Endothelial cell of umbilical vein (primary cell): Measurements from ENCODE around the gene KHDC1. TPM values are rescaled to one million over a fixed set of nuclear protein-coding genes. Genes with fewer than 3 reads are reported as not detected.
"Not testable (repeated sequence)": the region's sequence is repeated elsewhere in the genome, so short reads cannot be mapped to it uniquely, and the experiment has no call there.

Experiments used
- BruUV-seq: library from RNA; stranded (reverse); fragments of 400-500 nt; replicated peaks from 2 replicates; lab custom pipeline; 2021; lab: Mats Ljungman, UMichigan
- CTCF ChIA-PET: fragments of 300-600, 350-600 bp; sonication (Branson Sonifier 250); formaldehyde crosslinking; loops from one replicate; lab custom pipeline; 2021; ENCODE audit warnings: antibody characterized with exemption, inconsistent platforms; lab: Charles Lee
- POLR2A ChIA-PET: fragments of 300-600, 350-600 bp; sonication (Branson Sonifier 250); formaldehyde crosslinking; loops from one replicate; lab custom pipeline; 2021; ENCODE audit warnings: antibody characterized with exemption, inconsistent platforms; lab: Charles Lee
- DNase-seq: peaks from one replicate; pipeline ENCODE4 v3.0.0-alpha.2; 2011; ENCODE audit warnings: low read depth, low spot score
- FAIRE-seq: peaks from 2 replicates; lab custom pipeline; 2011; peaks lifted over from hg19 to GRCh38; lab: Jason Lieb, UNC
- H2AFZ ChIP-seq: 2 replicates; pipeline ENCODE4 v1.6.0; 2012; ENCODE audit warnings: low read depth, low read length, control low read depth, inconsistent platforms
- H3K27ac ChIP-seq: 2 replicates; pipeline ENCODE4 v1.5.1; 2011; ENCODE audit warnings: low read depth, mild to moderate bottlenecking, control low read depth, low read length, moderate library complexity; ENCODE audit not compliant: insufficient read depth
- H3K27me3 ChIP-seq, 2 experiments: 2 replicates each; pipeline versions ENCODE4 v1.6.0 to v1.6.1; 2011; ENCODE audit warnings: low read length in 2 of 2, mixed read lengths in 1 of 2; ENCODE audit not compliant: control insufficient read depth in 2 of 2, insufficient read depth in 2 of 2
- H3K36me3 ChIP-seq, 2 experiments: 2 replicates in 1 of 2; 3 replicates in 1 of 2; pipeline ENCODE4 v1.5.1; 2011; ENCODE audit warnings: low read length in 2 of 2, mild to moderate bottlenecking in 1 of 2, moderate library complexity in 1 of 2; ENCODE audit not compliant: control insufficient read depth in 2 of 2, insufficient read depth in 2 of 2; ENCODE audit errors: extremely low read depth in 1 of 2
- H3K4me1 ChIP-seq: 3 replicates; pipeline ENCODE4 v1.5.1; 2011; ENCODE audit warnings: mild to moderate bottlenecking, low read length; ENCODE audit not compliant: control insufficient read depth, insufficient read depth; ENCODE audit errors: extremely low read depth
- H3K4me2 ChIP-seq: 2 replicates; pipeline ENCODE4 v1.6.1; 2011; ENCODE audit warnings: low read length, control low read depth, mixed read lengths; ENCODE audit not compliant: insufficient read depth
- H3K4me3 ChIP-seq, 3 experiments: fragments of 200-600 bp in 1 of 3; sonication (generic), shearing (Covaris generic) in 1 of 3; replicated peaks in 1 of 3; 2 replicates each; pipeline ENCODE4 v1.5.1; 2011 to 2016; ENCODE audit warnings: control low read depth in 3 of 3, low read length in 3 of 3, mild to moderate bottlenecking in 2 of 3, inconsistent platforms in 1 of 3, low read depth in 1 of 3, moderate library complexity in 1 of 3; ENCODE audit not compliant: insufficient read depth in 1 of 3
- H3K79me2 ChIP-seq: 2 replicates; pipeline ENCODE4 v1.6.0; 2012; ENCODE audit warnings: low read length, inconsistent platforms; ENCODE audit not compliant: control insufficient read depth, insufficient read depth
- H3K9ac ChIP-seq: replicated peaks from 2 replicates; pipeline ENCODE3; 2011; ENCODE audit warnings: low read length, control low read depth; ENCODE audit not compliant: insufficient read depth; ENCODE audit errors: extremely low read depth
- H3K9me1 ChIP-seq: replicated peaks from 3 replicates; pipeline ENCODE4 v1.6.0; 2011; ENCODE audit warnings: mild to moderate bottlenecking, low read length; ENCODE audit not compliant: control insufficient read depth, insufficient read depth; ENCODE audit errors: extremely low read depth
- H3K9me3 ChIP-seq: replicated peaks from 2 replicates; pipeline ENCODE4 v1.5.1; 2012; ENCODE audit warnings: low read length, inconsistent platforms; ENCODE audit not compliant: control insufficient read depth, insufficient read depth
- H4K20me1 ChIP-seq: replicated peaks from 2 replicates; pipeline ENCODE3; 2011; ENCODE audit warnings: mild to moderate bottlenecking, low read length; ENCODE audit not compliant: control insufficient read depth, insufficient read depth; ENCODE audit errors: extremely low read depth
- CTCF ChIP-seq, 2 donors: IDR thresholded peaks; 1 replicate in 1 of 2; 2 replicates in 1 of 2; pipeline ENCODE4 v1.5.1; 2011; ENCODE audit warnings: low read length in 2 of 2, mild to moderate bottlenecking in 2 of 2, moderate library complexity in 2 of 2, control low read depth in 1 of 2, inconsistent platforms in 1 of 2, low read depth in 1 of 2; ENCODE audit not compliant: insufficient read depth in 1 of 2; ENCODE audit errors: extremely low read depth in 1 of 2
- GATA2 ChIP-seq: IDR thresholded peaks from 2 replicates; pipeline ENCODE4 v1.7.0; 2011; ENCODE audit warnings: low read depth, mild to moderate bottlenecking, moderate library complexity, mixed read lengths, low read length; ENCODE audit not compliant: insufficient read length, insufficient read depth
- dilution Hi-C: fragments of 300-500 bp; cut with MboI; formaldehyde crosslinking; loops from one replicate; pipeline ENCODE4 v1.15.0; 2019; ENCODE audit warnings: low sequenced_read_pairs; ENCODE audit not compliant: extremely low pct_ligation_motif_present
- intact Hi-C: fragments of 100-400 bp; cut with micrococcal nuclease; formaldehyde crosslinking; loops from one replicate; pipeline ENCODE4 v1.10.0; 2022
- polyA plus RNA-seq, 4 experiments: library from polyadenylated mRNA; depleted of rRNA in 3 of 4; stranded (reverse) in 3 of 4; unstranded in 1 of 4; fragments of >200 nt; gene quantifications; 2 replicates each; pipeline versions ENCODE4 v1.2.1 to v1.2.3, GENCODE V29; 2011 to 2012; ENCODE audit warnings: missing spikeins in 1 of 4
- total RNA-seq: library from RNA; stranded (reverse); gene quantifications from 2 replicates; pipeline ENCODE4 v1.2.3, GENCODE V29; 2021

Gene KHDC1
- total and polyA plus RNA-seq, 2 donors (not counting 3 experiments of a cell fraction or from before 2014, with no cell fraction given) = 3.3 to 4.4 TPM

DNA sequence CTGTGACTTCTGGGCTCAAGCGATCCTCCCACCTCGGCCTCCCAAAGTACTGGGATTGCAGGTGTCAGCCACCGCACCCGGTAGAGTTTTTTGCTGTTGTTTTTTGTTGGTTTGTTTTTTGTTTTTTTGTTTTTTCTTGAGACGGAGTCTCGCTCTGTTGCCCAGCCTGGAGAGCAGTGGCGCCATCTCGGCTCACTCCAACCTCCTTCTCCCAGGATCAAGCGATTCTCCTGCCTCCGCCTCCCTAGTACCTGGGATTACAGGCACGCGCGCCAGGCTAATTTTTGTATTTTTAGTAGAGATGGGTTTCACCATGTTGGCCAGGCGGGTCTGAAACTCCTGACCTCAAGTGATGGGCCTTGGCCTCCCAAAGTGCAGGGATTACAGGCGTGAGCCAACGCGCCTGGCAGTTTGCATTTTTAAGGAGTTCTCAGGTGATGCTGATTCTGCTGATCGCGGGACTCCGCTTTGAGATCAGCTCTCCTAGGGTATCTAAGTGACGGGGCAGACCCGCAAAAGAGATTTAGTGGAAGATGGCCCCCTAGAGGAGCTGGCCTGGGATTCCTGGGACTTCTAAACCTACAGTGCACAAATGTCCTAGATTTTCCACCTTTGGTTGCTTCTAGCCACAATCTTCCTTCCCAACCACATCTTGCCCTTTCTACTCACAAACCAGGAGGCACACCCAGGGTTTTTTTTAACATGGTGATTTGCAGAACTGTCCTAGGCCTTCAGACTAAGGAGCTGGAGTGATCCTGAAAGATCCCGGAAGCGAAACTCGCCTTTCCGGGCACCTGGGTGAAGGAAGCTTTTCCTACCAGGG lies 45.9 kb upstream of the KHDC1 start:
- intact Hi-C loops (no loop called here), dilution Hi-C loops (no loop called here)
- no peaks in the 10 kb centered on the region for H3K9me1 ChIP-seq
- no peaks in the 10 kb centered on the region for H3K27me3 ChIP-seq
- no peaks in the 10 kb centered on the region for H4K20me1 ChIP-seq
- BruUV-seq = no TSS peak
- ChIA-PET CTCF (interaction anchor here (0.8 to 5.4 kb wide), 9 partner anchors 10 to 46 kb away, joined by 3 to 57 read pairs (median 5); partner anchors contain the start of gene KHDC1), POLR2A (interaction anchor here (0.5 to 1.5 kb wide), 2 partner anchors 18 to 43 kb away, joined by 3 read pairs; no protein-coding TSS in a partner anchor)
- H3K4me1 ChIP-seq = peaks cover 8% of the 10 kb centered on the region
- no peaks in the 10 kb centered on the region for H3K36me3 ChIP-seq
- no peak for FAIRE-seq
- DNase-seq = peak; percentile 4
- peak overlapping the region; percentile 19 for H3K27ac ChIP-seq
- H3K9ac ChIP-seq = peak overlapping the region; percentile 76
- no peaks in the 10 kb centered on the region for H3K9me3 ChIP-seq
- peak overlapping the region; percentile 81 for H2AFZ ChIP-seq
- peak overlapping the region; percentile 65 for H3K4me2 ChIP-seq
- peak overlapping the region; percentile 60 to 83 (median 71) for H3K4me3 ChIP-seq
- TF ChIP-seq CTCF (IDR thresholded peaks at IDR 0.05; ENCODE audit: extremely low read depth in 1 of 2, insufficient read depth in 1 of 2, low read depth in 1 of 2, low read length in 2 of 2) (peak in 1 of 2 donors; percentile 20), GATA2 (no peak)
- peaks cover 2% of the 10 kb centered on the region for H3K79me2 ChIP-seq

DNA sequence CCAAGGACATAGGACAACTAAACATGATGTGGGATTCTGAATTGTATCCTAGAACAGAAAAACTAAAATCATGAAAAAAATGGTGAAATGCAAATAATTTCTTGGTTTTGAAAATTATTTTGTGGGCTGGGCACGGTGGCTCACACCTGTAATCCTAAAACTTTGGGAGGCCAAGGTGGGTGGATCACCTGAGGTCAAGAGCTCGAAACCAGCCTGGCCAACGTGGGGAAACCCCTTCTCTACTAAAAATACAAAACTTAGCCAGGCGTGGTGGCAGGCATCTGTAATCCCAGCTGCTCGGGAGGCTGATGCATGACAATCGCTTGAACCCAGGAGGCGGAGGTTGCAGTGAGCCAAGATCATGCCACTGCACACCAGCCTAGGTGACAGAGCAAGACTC lies 40.8 kb upstream of the KHDC1 start:
- peak; percentile 40 for FAIRE-seq
- CTCF ChIA-PET = interaction anchor here (0.6 to 1.0 kb wide), 2 partner anchors 18 to 350 kb away, joined by 3 read pairs; partner anchors contain the start of gene SLC17A5
- H3K9me1 ChIP-seq, H3K4me1 ChIP-seq, POLR2A ChIA-PET, H3K27ac ChIP-seq, H3K27me3 ChIP-seq, dilution Hi-C loops, DNase-seq, H3K36me3 ChIP-seq, H2AFZ ChIP-seq, intact Hi-C loops, H4K20me1 ChIP-seq, H3K4me2 ChIP-seq, BruUV-seq, H3K9ac ChIP-seq, H3K4me3 ChIP-seq, H3K9me3 ChIP-seq, H3K79me2 ChIP-seq: not testable (repeated sequence)
